Heart left ventricle (tissue), 13 donors: ENCODE data around the gene UBA6.

Source experiments
- POLR2A ChIP-seq, 2 donors: fragments of 450-650 bp; IDR thresholded peaks; one replicate each; pipeline ENCODE4 v1.6.1; 2017; ENCODE audit warnings: antibody characterized with exemption in 2 of 2, mild to moderate bottlenecking in 2 of 2, moderate library complexity in 2 of 2
- TF ChIP-seq, protein P1 (sequence below), 12 donors: fragments of 200-600 bp; sonication (generic) in 4 of 12; IDR thresholded peaks; one replicate each; pipeline versions ENCODE4 v1.5.0 to v1.8.0; 2018 to 2022; ENCODE audit warnings: antibody characterized with exemption in 12 of 12, mild to moderate bottlenecking in 5 of 12
- donor health status: ischemic (EF 13 %, LVEDD 7.1; RV severe dilation, severe dysfunction).
- donor health status: DM: no; HTN: yes; CAD: no.
- donor health status: DM: no; HTN: no; CAD: no.
- donor health status: ischemic (EF 25% LVEDD 6.9; RV normal size, moderate dysfunction).
- donor health status: ischemic (EF 25% LVEDD 5.7; RV mildly dilated, moderate dysfunction).
- donor health status: ischemic (EF 35%, LVEDD 5.7; RV mildly dilated, moderate dysfunction).
- donor health status: nonischemic (EF 11% LVEDD 7.7; RV severe dilation, severe dysfunction).
- donor health status: DM: yes; HTN: yes; CAD: no.
- donor health status: PGD.
- donor health status: ischemic (EF 29% LVEDD 5.4; RV normal size, mild dysfunction).
- donor health status: nonischemic (EF 23%, LVEDD 6.1; RV moderate dilation, normal function).

DNA sequence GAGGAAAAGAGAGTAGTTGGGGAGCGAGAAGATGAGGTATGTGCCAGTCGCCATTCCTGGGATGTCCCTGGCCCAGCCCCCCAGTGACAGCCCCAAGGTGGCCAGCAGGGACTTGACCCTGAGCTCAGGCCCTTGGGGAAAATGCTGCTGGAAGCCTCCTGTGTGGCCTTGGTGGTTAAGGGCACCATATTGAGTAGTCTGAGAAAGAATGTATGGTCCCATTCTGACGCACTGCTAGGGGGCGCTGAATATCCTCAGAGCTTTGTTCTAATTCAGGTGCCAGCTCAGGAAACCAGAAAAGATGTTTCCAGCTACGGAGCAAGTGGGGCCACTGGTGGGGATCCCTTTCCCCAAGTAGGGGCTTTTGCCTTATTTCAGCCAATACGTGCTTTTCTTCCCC lies 14.0 kb upstream of the UBA6 start:
- no peak for TF ChIP-seq POLR2A (IDR thresholded peaks at IDR 0.05)
- TF ChIP-seq, protein P1, sequence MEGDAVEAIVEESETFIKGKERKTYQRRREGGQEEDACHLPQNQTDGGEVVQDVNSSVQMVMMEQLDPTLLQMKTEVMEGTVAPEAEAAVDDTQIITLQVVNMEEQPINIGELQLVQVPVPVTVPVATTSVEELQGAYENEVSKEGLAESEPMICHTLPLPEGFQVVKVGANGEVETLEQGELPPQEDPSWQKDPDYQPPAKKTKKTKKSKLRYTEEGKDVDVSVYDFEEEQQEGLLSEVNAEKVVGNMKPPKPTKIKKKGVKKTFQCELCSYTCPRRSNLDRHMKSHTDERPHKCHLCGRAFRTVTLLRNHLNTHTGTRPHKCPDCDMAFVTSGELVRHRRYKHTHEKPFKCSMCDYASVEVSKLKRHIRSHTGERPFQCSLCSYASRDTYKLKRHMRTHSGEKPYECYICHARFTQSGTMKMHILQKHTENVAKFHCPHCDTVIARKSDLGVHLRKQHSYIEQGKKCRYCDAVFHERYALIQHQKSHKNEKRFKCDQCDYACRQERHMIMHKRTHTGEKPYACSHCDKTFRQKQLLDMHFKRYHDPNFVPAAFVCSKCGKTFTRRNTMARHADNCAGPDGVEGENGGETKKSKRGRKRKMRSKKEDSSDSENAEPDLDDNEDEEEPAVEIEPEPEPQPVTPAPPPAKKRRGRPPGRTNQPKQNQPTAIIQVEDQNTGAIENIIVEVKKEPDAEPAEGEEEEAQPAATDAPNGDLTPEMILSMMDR (IDR thresholded peaks at IDR 0.05), result no peak
